Cardiac muscle cell (in vitro differentiated cells and primary cell): Measurements from ENCODE around the gene AIP. TPM values are rescaled to one million over a fixed set of nuclear protein-coding genes. Genes with fewer than 3 reads are reported as not detected.

Source experiments
- DNase-seq, 2 donors: peaks; one replicate each; pipeline versions ENCODE4 v3.0.0 to v3.0.0-alpha.2; 2010 to 2017; ENCODE audit warnings: low read depth in 1 of 2, low spot score in 1 of 2
- H3K27ac ChIP-seq: fragments of 200-600 bp; sonication (generic); 2 replicates; pipeline ENCODE4 v1.5.1; 2016
- H3K27me3 ChIP-seq: fragments of 200-600 bp; sonication (generic); 2 replicates; pipeline ENCODE4 v1.6.0; 2016; ENCODE audit warnings: control low read depth
- H3K36me3 ChIP-seq: fragments of 200-600 bp; sonication (generic); 2 replicates; pipeline ENCODE4 v1.5.1; 2016; ENCODE audit warnings: control low read depth
- H3K4me1 ChIP-seq: fragments of 200-600 bp; sonication (generic); 2 replicates; pipeline ENCODE4 v1.8.1; 2017; ENCODE audit warnings: low read depth, mild to moderate bottlenecking, mixed run types
- H3K4me3 ChIP-seq: fragments of 200-600 bp; sonication (generic); 2 replicates; pipeline ENCODE4 v1.5.1; 2016; ENCODE audit warnings: mild to moderate bottlenecking
- H3K9me3 ChIP-seq: fragments of 200-600 bp; sonication (generic); 2 replicates; pipeline ENCODE4 v1.5.1; 2017; ENCODE audit warnings: low read depth, mild to moderate bottlenecking, control low read depth
- CTCF ChIP-seq: IDR thresholded peaks from 2 replicates; pipeline ENCODE4 v1.5.1; 2012; ENCODE audit warnings: low read depth, mild to moderate bottlenecking, low read length
- polyA plus RNA-seq: library from polyadenylated mRNA; unstranded; fragments of >200 nt; fragmentation: Nextera tagmentation; extraction: Ambion mirVana; gene quantifications from 2 replicates; pipeline ENCODE4 v1.2.1, GENCODE V29; 2016
- total RNA-seq: library from RNA; depleted of rRNA; stranded (reverse); fragments of >200 nt; gene quantifications from 2 replicates; pipeline ENCODE4 v1.2.3, GENCODE V29; 2016

The AIP gene
- total and polyA plus RNA-seq, 2 experiments from 2014 or later = 46.4 to 73.7 TPM

GRCh38 chr11:67516806-67517205 is 34.0 kb downstream of the AIP start:
- no peaks in the 10 kb centered on the region for H3K4me1 ChIP-seq
- TF ChIP-seq CTCF = no peak
- no peaks in the 10 kb centered on the region for H3K9me3 ChIP-seq
- no peaks in the 10 kb centered on the region for H3K36me3 ChIP-seq
- H3K27me3 ChIP-seq = peaks cover 20% of the 10 kb centered on the region
- no peak for DNase-seq
- H3K4me3 ChIP-seq = no peak overlapping the region
- H3K27ac ChIP-seq = no peak overlapping the region

- Histone ChIP-seq H3K4me3 (no peak overlapping the region), H3K27me3 (peaks cover 12% of the 10 kb centered on the region), H3K27ac (no peak overlapping the region), H3K4me1 (no peaks in the 10 kb centered on the region), H3K36me3 (no peaks in the 10 kb centered on the region), H3K9me3 (no peaks in the 10 kb centered on the region)
- no peak for TF ChIP-seq CTCF
- no peak for DNase-seq
Observed at GRCh38 chr11:67517784-67518552, 35.1 kb downstream of the AIP start.

GRCh38 chr11:67519726-67520125 is 36.9 kb downstream of the AIP start:
- Histone ChIP-seq H3K27ac (no peak overlapping the region), H3K4me3 (no peak overlapping the region), H3K9me3 (no peaks in the 10 kb centered on the region), H3K4me1 (no peaks in the 10 kb centered on the region), H3K27me3 (no peaks in the 10 kb centered on the region), H3K36me3 (no peaks in the 10 kb centered on the region)
- no peak for TF ChIP-seq CTCF
- DNase-seq = no peak

GRCh38 chr11:67520856-67521824 is 38.3 kb downstream of the AIP start:
- Histone ChIP-seq H3K27ac (no peak overlapping the region), H3K4me3 (no peak overlapping the region), H3K9me3 (no peaks in the 10 kb centered on the region), H3K36me3 (no peaks in the 10 kb centered on the region), H3K27me3 (no peaks in the 10 kb centered on the region), H3K4me1 (no peaks in the 10 kb centered on the region)
- no peak for TF ChIP-seq CTCF
- no peak for DNase-seq

- DNase-seq = no peak
- H3K9me3 ChIP-seq = no peaks in the 10 kb centered on the region
- H3K27ac ChIP-seq = no peak overlapping the region
- TF ChIP-seq CTCF = no peak
- no peak overlapping the region for H3K4me3 ChIP-seq
- H3K27me3 ChIP-seq = no peaks in the 10 kb centered on the region
- H3K36me3 ChIP-seq = no peaks in the 10 kb centered on the region
- no peaks in the 10 kb centered on the region for H3K4me1 ChIP-seq
Observed at GRCh38 chr11:67521924-67522323, 39.1 kb downstream of the AIP start.
